ENCODE measurements around the gene B3GAT1.

The B3GAT1 gene

DNA sequence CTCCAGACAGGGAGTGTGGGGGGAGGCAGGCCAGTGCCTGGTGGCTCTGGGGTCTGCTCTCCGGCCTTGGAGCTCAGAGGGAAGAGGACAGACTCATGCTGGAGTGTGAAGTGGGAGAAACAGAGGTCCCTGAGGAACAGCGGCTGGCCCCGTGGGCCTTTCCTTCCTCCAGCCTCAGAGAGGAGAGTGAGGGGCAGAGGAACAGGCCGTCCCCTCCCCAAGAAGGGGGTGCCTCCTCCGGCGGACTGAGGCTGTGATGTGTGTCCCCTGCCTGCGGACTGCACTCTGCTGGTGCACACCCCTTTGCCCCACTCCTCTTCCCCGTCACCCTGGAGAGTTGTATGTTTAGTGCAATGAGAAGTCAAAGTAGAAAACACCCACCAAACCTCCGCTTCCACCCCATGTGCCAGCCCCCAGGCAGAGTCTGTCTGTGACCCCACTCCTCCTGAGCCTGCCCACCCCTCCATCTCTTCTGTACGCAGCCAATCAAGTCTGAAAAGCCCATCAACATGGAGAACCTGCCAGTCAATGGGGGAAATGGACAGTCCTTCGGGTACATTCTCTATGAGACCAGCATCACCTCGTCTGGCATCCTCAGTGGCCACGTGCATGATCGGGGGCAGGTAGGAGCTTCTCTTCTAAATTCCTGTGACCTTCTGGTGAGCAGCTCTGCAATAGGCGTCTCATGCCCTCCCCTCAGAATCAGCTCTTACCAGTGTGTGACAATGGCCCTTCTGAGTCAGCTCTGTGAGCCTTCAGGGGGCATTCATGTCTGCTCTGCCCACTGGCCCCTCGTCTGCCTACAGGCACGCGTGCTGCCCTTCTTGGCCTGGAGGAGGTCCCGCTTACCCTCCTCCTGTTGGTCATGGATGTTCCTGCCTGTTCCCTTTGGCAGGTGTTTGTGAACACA, 41.3 kb downstream of the B3GAT1 start:
- no peak for DNase-seq

GRCh38 chr11:134369656-134370525, 42.2 kb downstream of the B3GAT1 start:
- no peak for DNase-seq

DNA sequence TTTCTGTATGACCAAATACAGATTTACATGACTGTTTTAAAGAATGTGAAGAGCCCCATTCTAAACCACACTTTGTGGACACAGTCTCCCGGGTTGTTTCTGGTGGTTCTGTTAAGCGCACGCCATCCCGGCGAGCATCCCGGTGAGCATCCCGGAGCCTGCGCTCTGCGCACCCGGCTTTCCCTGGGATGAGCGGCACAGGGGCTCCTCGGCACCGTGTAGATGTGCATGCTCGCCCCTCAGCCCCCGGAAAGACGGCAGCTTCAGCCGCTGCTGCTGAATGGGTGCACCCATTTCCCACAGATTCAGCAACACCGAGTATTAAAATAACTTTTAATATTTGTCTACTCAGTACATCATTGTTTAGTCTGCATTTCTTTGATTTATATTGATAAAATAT, 44.3 kb downstream of the B3GAT1 start:
- no peak for DNase-seq

DNA sequence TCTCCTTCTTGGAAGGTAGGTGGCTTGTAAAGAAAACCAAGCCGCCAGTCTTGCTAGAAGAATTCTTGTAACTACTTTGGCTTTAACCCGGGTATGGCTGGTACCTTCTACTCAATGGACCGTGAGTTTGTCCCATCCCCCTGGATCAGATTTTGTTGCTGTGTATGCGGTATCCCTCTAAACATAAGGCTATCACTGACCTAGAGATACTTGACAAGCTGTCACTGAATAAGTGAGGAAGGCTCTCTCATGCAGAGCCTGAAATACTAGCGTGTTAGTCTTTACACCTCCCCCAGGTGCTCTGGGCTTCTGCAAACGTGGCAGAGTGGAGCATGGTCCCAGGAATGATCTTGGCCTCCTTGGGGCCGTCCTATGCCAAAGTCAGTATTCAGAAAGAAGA, 45.8 kb downstream of the B3GAT1 start:
- no peak for DNase-seq

GRCh38 chr11:134365011-134365925, 46.8 kb downstream of the B3GAT1 start:
- DNase-seq = no peak

- DNase-seq = no peak
Measured at GRCh38 chr11:134364261-134364660, 47.8 kb downstream of the B3GAT1 start.

GRCh38 chr11:134363592-134363991, 48.5 kb downstream of the B3GAT1 start:
- no peak for DNase-seq

DNA sequence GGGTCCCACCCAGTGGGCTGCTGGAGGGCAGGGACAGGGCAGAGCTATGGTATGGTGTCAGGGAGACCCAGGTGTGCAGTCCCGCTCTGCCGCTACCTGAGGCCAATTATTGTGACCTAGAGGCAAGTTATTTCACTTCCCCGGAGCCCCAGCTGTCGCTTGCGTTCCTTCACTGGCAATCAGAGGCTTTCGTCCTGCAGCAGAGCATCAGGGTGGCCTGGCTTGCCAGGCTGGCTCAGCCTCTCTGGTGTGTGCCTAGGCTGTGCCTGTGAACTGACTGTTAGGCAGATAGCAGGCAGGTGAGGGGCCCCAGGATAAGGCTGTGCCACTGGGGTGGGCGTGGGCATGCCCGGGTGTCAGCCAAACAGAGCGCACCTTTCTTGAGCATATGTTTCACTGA, 48.9 kb downstream of the B3GAT1 start:
- no peak for DNase-seq

DNA sequence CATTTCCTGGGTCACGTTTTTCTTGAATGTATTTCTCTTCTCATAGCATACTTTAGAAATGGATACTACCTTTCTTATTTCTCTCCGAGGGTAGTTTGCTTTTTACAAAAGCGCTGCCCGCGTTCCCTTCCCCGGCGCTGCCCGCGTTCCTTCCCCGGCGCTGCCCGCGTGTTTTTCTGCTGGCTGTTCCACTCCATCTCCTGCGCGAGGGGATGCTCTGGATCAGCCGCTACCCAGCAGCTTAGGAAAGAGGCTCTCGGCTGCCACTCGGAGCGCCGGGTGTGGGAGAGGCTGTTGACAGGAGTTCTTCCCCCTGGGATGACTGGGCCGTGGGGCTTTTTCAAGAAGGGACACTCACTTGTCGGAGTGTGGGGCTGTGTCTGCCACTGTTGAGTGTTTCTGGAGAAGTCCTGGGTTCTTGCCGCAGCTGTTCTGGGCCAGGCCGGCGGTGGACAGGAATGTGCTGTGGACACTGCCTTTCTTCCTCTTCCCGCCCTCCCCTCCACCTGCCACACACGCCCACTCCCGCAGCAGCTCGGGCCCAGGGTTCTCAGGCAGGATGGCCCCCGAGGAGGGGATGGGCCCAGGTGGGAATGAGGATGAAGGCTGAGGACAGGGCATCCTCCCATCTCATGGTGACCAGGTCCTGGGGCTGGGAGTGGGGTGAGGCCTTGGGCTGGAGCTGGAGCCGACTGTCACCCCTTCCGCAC, 49.7 kb downstream of the B3GAT1 start:
- no peak for DNase-seq

- DNase-seq = no peak
Measured at GRCh38 chr11:134361661-134362060, 50.4 kb downstream of the B3GAT1 start.

- DNase-seq = peak; percentile 70
Measured at GRCh38 chr11:134360050-134360835, 51.8 kb downstream of the B3GAT1 start.

DNA sequence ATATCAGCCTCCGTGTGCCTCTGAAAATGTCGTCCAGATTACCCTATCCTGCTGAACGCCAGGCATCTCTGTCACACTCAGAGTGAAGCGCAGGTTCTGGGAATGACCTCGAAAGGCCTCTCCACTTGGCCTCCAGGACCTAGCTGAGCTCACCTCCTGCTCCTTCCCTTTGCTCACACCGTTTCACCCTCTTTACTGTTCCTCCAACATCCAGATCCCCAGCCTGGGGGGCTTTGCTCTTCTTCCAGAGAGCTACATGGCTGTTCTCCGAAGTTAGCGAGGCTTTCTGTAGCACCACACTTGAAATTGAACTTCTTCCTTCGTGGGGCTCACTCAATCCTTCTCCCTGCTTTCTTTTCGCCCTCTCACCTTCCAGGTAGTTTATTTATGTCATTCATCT, 52.4 kb downstream of the B3GAT1 start:
- no peak for DNase-seq

- no peak for DNase-seq
Measured at GRCh38 chr11:134358856-134359490, 53.1 kb downstream of the B3GAT1 start.

DNA sequence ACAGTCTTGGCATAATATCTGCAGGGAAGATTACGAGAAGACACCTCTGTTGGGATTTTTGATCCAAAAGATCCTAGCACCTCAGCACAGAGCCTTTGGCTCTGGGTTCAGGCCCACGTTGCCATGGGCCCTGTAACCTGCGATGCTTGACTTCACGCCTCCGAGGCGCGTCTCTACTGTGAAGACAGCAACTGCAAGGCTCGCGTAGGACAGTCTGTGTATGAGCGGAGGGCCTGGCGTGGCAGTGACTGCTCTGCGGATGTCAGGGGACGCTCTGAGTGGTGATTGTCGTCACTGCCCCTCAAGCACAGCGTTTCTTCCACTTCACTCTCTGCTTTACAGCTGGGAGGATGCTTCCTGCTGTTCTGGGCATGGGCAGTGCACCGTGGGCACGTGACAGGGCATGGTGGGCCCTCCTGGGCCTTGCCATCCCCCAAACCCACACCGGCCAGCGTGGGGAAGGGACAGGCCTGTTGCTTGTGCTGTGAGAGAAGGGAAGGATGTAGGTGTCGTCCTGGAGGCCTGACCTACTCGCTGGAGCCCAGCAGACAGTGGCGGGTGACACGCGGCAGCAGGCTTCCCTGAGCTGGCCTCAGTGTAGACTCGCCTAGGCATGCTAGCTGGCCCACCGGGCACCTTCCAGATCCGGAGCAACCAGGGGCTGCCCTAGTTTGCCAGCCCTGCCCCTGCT, 53.7 kb downstream of the B3GAT1 start:
- DNase-seq = no peak

GRCh38 chr11:134357545-134357839, 54.5 kb downstream of the B3GAT1 start:
- no peak for DNase-seq

DNA sequence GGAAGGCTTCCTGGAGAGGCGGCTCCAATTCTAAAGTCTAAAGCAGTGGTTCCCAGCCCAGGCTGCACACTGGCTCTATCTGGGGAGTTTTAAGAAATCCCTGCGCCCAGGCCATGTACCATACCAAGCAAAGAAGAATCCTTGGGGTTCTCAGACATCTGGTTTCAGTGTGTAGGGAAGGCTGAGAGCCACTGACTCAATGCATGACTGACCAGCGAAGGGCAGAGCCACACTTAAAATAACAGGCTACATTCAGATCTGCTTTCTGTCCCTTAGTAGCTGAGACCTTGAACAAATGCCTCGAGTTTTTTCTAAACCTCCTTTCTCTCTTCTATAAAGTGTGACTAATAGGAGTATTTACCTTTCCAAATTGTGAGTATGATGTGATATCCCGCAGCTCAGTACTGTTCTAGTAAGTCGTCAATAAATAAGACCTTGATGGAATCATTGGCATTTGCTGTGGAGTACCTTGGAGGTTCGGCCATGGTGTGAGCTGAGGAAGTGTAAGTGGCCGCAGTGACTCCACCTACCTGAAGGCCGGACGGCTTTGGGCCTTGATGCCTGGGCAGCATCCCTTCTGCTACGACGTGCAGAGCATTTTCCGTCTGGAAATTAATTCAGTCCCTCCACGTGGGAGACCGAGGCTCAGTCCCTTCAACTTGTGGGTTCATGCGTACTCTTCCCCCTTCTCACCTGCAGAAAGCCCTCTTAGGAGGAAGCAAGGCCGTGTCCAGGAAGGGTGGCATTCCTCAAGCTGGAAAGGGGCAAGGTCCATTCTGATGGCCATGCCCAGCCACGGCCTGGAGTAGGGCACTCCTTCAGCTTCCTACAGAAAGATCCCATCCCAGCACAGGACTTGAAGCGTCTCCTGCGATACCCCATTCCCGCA, 55.1 kb downstream of the B3GAT1 start:
- DNase-seq = no peak

GRCh38 chr11:134355656-134356055, 56.4 kb downstream of the B3GAT1 start:
- DNase-seq = no peak

- no peak for DNase-seq
Measured at GRCh38 chr11:134355136-134355535, 56.9 kb downstream of the B3GAT1 start.

- no peak for DNase-seq
Measured at GRCh38 chr11:134352111-134352510, 59.9 kb downstream of the B3GAT1 start.
